SK-N-MC (cell line): ENCODE results near the gene ALS2.

ENCODE experiments used
- DNase-seq: peaks from one replicate; pipeline ENCODE4 v3.0.0-alpha.2; 2011; ENCODE audit warnings: low read depth, low spot score
- H3K27ac ChIP-seq: fragments of 200-600 bp; sonication (generic); 2 replicates; pipeline ENCODE4 v1.5.1; 2016; ENCODE audit warnings: mixed run types
- H3K36me3 ChIP-seq: fragments of 200-600 bp; sonication (generic); 2 replicates; pipeline ENCODE4 v1.6.1; 2017; ENCODE audit warnings: antibody characterized with exemption, low read length, mixed read lengths; ENCODE audit not compliant: insufficient read depth
- H3K4me3 ChIP-seq: fragments of 200-600 bp; sonication (generic); 2 replicates; pipeline ENCODE4 v1.5.1; 2016
- H3K9ac ChIP-seq: fragments of 200-600 bp; sonication (generic); 2 replicates; pipeline ENCODE4 v1.8.0; 2017; ENCODE audit warnings: mixed run types, mixed read lengths; ENCODE audit not compliant: insufficient read length
- H3K9me3 ChIP-seq: fragments of 200-600 bp; sonication (generic); 2 replicates; pipeline ENCODE4 v1.6.1; 2017; ENCODE audit warnings: low read depth, mild to moderate bottlenecking, antibody characterized with exemption, low read length, moderate library complexity, mixed read lengths
- EZH2 ChIP-seq: fragments of 200-600 bp; sonication (generic); IDR thresholded peaks from one replicate; pipeline ENCODE4 v1.6.1; 2017; ENCODE audit warnings: antibody characterized with exemption
- FOXP2 ChIP-seq: optimal IDR thresholded peaks from 2 replicates; pipeline ENCODE3; 2011; ENCODE audit warnings: mild to moderate bottlenecking, moderate library complexity; ENCODE audit not compliant: insufficient read depth; ENCODE audit errors: extremely low read length, control extremely low read depth
- POLR2AphosphoS5 ChIP-seq: IDR thresholded peaks from 2 replicates; pipeline ENCODE4 v1.6.1; 2012; ENCODE audit warnings: mild to moderate bottlenecking, low read depth, low read length, borderline replicate concordance

Gene ALS2

GRCh38 chr2:201735486-201735885 is 45.2 kb downstream of the ALS2 start:
- Histone ChIP-seq H3K9me3 (no peaks in the 10 kb centered on the region), H3K27ac (no peak overlapping the region), H3K4me3 (no peak overlapping the region), H3K9ac (no peak overlapping the region), H3K36me3 (peaks cover 37% of the 10 kb centered on the region)
- no peak for DNase-seq
- TF ChIP-seq POLR2AphosphoS5 (no peak), EZH2 (no peak), FOXP2 (no peak)

- no peak for TF ChIP-seq FOXP2
- TF ChIP-seq POLR2AphosphoS5, result no peak
- TF ChIP-seq EZH2, result no peak
- no peak for DNase-seq
- Histone ChIP-seq H3K9me3 (no peaks in the 10 kb centered on the region), H3K36me3 (peaks cover 42% of the 10 kb centered on the region), H3K9ac (no peak overlapping the region), H3K27ac (no peak overlapping the region), H3K4me3 (no peak overlapping the region)
These were observed 46.6 kb downstream of the ALS2 start for GRCh38 chr2:201734111-201734510.

- H3K36me3 ChIP-seq, result peaks cover 39% of the 10 kb centered on the region
These were observed 47.2 kb downstream of the ALS2 start for GRCh38 chr2:201733544-201733943.

GRCh38 chr2:201730651-201731285 is 50.0 kb downstream of the ALS2 start:
- no peak for DNase-seq
- peaks cover 41% of the 10 kb centered on the region for H3K36me3 ChIP-seq
- H3K9ac ChIP-seq, result no peak overlapping the region
- no peak overlapping the region for H3K4me3 ChIP-seq
- H3K27ac ChIP-seq, result no peak overlapping the region
- TF ChIP-seq EZH2 (no peak), FOXP2 (no peak), POLR2AphosphoS5 (no peak)
- no peaks in the 10 kb centered on the region for H3K9me3 ChIP-seq

More at GRCh38 chr2:201733544-201733943, 47.2 kb downstream of the ALS2 start:
- H3K9ac ChIP-seq, result no peak overlapping the region
- no peak overlapping the region for H3K4me3 ChIP-seq
- TF ChIP-seq POLR2AphosphoS5 (no peak), FOXP2 (no peak), EZH2 (no peak)
- H3K27ac ChIP-seq, result no peak overlapping the region
- no peak for DNase-seq
- no peaks in the 10 kb centered on the region for H3K9me3 ChIP-seq

DNA sequence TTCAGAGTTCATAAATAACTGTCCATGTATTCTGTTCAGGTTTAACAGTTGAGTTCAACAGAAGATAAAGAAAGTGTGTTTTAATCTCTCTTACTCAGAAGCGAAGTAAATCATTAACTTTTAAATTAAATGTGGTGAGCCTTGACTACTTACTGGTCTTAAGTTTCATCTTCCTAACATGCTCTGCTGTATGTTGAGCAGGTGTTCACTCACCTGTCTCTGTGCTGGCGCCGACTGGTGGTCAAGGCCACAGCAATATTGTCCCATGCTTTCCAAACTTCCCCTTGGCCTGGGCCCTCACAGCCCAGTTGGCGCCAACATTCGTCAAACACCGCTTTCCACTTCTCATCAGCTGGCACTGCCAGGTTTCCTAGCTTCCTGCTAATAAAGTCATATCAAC is 65.3 kb downstream of the ALS2 start:
- Histone ChIP-seq H3K9ac (no peak overlapping the region), H3K4me3 (no peak overlapping the region), H3K36me3 (peaks cover 57% of the 10 kb centered on the region), H3K9me3 (no peaks in the 10 kb centered on the region), H3K27ac (peak overlapping the region; percentile 26; the same call in 1 of the 2 replicates)
- DNase-seq, result no peak
- TF ChIP-seq EZH2, result no peak
- no peak for TF ChIP-seq FOXP2
- TF ChIP-seq POLR2AphosphoS5, result no peak

- peaks cover 61% of the 10 kb centered on the region for H3K36me3 ChIP-seq
- TF ChIP-seq POLR2AphosphoS5, result no peak
- TF ChIP-seq EZH2, result no peak
- no peak for TF ChIP-seq FOXP2
- no peaks in the 10 kb centered on the region for H3K9me3 ChIP-seq
- H3K27ac ChIP-seq, result peak overlapping the region; percentile 95
- H3K4me3 ChIP-seq, result peak overlapping the region; percentile 62
- H3K9ac ChIP-seq, result peak overlapping the region; percentile 51
- peak; percentile 69 for DNase-seq
These were observed 68.0 kb downstream of the ALS2 start for GRCh38 chr2:201712726-201713125.

GRCh38 chr2:201709747-201710146 is 71.0 kb downstream of the ALS2 start:
- no peak for DNase-seq
- H3K9me3 ChIP-seq, result no peaks in the 10 kb centered on the region
- H3K36me3 ChIP-seq, result peaks cover 45% of the 10 kb centered on the region
- TF ChIP-seq POLR2AphosphoS5, result no peak
- no peak for TF ChIP-seq FOXP2
- TF ChIP-seq EZH2, result no peak
- peak overlapping the region; percentile 96 for H3K27ac ChIP-seq
- no peak overlapping the region for H3K9ac ChIP-seq
- H3K4me3 ChIP-seq, result no peak overlapping the region

DNA sequence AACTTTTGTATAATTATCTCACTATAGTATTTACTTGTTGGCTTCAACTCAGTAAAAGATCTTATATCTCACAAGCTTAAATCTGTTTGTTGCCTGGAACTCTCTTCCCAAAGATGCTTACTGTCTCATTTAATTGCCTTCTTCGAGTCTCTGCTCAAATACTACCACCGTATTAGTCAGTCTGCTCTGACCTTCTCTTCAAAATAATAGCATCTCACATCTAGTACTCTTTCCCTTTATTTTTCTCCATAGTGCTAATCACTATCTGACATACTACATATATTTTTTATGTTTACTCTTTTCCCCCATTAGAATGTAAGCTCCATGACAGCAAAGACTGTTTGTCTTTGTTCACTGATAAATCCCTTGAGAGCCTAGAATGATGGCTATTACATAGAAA is 71.7 kb downstream of the ALS2 start:
- DNase-seq, result no peak
- no peaks in the 10 kb centered on the region for H3K9me3 ChIP-seq
- H3K36me3 ChIP-seq, result peaks cover 45% of the 10 kb centered on the region

GRCh38 chr2:201707753-201708152 is 73.0 kb downstream of the ALS2 start:
- Histone ChIP-seq H3K9ac (no peak overlapping the region), H3K9me3 (no peaks in the 10 kb centered on the region), H3K4me3 (peak overlapping the region; percentile 54; the same call in 1 of the 2 replicates), H3K27ac (peak overlapping the region; percentile 96), H3K36me3 (peaks cover 46% of the 10 kb centered on the region)
- no peak for DNase-seq
- TF ChIP-seq POLR2AphosphoS5 (no peak), EZH2 (no peak), FOXP2 (no peak)

More for the DNA sequence above, 71.7 kb downstream of the ALS2 start:
- peak overlapping the region; percentile 96; the same call in 1 of the 2 replicates for H3K27ac ChIP-seq
- TF ChIP-seq EZH2, result no peak
- no peak for TF ChIP-seq FOXP2
- no peak for TF ChIP-seq POLR2AphosphoS5
- no peak overlapping the region; the same call in 1 of the 2 replicates for H3K4me3 ChIP-seq
- H3K9ac ChIP-seq, result peak overlapping the region; percentile 43
